ENCODE measurements around the gene ARID3C.

Gene ARID3C

DNA sequence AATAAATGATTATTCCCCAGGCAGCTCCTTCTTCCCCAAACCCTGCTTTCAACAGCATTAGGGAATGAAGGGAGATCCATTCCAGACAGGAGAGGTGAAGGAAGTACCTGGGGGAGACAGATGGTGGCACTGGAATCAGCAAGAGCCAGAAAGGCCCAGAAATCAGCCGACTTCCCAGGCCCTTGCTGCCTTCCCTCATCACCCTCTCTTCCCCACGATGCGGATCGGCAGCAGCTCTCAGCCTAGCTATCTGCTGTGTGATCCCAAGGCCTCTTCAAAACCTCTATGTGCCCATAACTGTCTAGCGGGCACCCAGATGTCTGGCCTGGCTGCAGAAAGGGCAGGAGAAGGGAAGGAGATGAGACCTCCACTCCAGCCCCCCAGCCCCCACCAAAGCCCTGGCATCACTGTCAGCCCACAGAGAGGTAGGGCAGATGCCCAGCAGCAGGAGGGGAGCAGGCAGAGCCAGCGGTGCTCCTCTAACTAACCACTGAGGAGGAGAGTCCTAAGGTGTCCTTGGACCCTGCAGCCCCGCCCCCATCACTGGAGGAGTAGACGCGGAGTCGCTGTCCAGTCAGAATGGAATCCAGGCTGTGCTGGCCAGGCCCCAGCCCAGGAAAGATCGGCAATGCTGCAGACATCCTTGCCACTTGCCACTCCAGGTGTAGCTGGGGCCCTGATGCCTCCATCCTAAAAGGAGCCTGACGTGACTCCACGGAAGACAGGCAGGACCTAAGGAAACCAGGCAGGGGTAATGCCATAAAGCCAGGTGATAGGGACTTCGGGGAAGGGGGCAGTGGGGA is 52.1 kb downstream of the ARID3C start:
- no peak for DNase-seq

DNA sequence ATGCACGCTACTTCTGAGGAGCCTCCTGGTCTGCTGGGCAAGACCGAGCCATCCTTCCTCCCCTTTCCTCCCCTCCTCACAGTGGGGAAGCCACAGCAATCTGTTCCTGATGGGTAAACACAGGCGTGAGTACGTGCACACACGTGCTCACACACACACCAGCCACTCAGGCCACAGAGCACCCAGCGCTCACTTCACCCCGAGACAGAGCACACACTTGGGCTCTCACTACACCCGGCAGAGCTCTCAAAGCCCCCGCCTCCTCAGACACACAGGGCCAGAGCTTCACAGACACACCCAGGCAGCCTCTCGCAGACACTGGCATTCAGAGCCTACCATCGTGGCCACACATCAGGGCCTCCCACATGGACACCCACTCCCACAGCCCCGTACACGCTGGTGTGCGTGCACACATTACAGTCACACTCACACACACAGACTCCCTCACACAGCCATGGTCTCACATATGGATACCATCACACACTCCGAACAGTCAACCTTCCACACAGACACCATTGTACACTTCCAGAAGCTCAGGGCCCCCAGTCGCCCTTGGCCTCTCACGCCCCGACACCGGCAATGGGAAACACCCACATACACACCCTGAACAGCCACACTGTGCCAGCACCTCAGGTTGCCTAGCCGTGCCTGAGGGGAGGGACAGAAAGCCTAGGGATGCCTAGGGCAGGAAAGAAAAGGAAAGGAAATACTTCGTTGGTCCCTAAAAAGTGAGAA is 52.8 kb downstream of the ARID3C start:
- DNase-seq, result no peak

DNA sequence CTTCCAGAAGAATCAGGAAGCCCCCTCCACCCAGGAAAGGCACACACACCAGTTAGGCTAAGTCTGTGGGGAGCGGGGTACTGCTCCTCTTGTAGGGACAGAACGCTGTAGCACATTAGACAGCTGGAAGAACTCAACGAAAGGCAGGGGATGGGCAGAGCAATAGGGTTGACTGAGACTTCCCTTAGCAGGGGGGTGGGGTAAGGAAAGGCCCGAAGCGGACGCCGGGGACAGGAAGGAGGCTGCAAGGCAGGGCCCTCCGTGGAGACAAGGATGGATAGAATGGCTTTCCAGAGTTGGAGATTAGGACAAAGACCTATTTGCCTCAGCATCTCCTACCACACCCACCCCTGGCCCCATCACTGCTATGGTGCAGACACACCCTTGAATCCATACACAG is 53.6 kb downstream of the ARID3C start:
- no peak for DNase-seq

DNA sequence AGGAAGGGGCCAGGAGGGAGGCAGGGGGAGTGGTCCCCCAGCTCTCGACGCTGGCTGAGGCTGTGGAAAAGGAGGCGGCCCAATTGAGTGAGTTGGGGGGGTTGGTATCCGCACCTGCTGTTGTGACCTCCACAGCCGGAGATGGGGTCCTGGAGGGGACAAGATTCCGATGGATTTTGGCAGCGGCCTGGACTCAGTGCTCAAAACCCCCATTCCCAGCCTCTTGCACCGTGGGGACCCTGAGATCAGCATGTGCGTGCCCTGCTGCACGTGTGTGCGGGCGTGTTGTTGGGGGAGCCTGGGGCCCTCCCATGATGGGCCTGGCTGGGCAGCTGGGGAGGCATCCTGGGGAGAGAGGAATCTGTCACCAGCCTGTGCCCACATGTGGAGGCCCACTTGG is 54.3 kb downstream of the ARID3C start:
- no peak for DNase-seq

DNA sequence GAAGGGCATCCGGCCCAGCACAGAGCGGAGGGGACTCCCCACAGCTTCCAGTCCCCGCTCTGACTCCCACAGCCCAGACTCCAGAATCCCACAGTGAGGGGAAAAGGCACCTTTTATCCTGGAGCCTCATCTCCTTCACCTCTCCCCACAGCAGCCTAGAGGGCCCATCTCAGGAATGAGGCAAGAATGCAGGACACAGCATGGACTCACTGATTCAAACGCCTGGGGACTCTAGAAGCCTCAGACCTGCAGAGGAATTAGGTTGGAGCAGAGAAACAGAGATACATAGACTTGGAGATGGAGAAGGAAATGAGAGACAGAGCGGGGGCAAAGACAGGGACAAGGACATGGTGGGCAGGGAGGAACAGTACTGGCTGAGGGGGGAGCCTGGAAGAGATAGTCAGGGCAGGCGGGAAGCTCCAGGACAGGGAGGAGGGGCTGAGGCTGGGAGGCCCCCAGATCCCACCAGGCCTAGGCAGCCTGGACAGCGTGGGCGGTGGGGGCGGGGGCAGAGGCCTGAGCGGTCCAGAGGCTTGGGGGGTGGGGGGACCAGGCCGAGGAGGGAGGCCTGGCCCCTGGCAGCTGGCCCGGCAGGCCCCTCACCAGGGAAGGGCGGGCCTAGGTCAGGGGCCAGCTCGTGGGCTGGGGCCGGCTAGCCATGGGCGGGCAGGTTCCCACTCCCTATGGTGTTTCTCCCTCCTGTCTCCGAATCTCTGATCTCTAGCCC is 55.1 kb downstream of the ARID3C start:
- no peak for DNase-seq

DNA sequence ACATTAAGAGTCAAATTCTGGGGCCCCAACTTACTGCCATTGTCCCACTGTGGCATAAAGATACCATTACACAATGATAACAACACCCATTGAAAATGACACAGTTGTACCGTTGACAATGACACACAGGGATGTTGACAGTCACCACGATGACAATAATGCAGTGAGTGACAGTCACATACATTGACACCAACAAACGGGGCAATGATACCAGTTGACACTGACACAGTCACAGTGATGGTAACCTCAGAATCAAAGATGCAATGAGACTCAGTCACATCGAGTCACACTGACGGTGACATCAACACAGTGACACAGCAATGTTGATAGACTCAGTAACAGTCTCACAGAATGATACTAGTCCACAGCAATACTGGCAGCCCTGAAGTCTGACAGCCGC is 56.2 kb downstream of the ARID3C start:
- DNase-seq, result no peak

DNA sequence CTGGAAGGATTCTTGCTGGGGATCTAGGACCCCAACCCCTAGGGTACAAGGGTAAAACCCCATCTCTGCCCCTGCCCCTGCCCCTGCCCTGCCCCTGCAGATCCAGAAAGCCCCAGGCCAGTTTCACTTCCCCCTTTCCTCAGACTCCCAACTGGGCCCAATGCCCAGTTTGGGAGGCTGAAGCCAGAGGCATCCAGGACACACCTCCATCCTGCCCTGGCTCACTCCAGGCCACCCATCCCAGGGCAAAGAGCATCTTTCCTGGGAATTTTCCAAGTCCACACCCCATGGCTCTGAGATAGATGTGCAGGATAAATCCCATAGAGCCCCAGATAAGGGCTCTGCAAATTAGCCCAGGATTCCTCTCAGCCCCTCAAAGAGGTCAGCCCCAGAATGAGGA is 56.8 kb downstream of the ARID3C start:
- DNase-seq, result no peak

DNA sequence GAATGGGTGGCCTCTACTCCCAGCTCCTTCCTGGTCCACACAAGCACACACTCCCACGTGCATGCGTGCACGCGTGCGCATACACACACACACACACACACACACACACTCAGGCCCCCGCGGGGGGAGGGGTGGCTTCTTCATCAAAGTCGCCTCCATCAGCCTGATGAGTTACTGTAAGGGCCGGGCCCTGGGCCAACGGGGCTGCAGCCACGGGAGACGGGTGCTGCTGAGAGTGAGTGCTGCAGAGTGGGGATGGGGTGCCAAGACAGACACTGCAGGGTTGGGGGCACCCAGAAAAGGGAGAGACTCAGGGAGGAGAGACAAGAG is 57.4 kb downstream of the ARID3C start:
- no peak for DNase-seq

All from AML-193 (cell line).